ENCODE results near the gene SHC3. TPM values are rescaled to one million over a fixed set of nuclear protein-coding genes. Genes with fewer than 3 reads are reported as not detected.

Gene SHC3
- polyA plus RNA-seq, 1 donor, result 0.67 TPM

- DNase-seq, result no peak
Measured at GRCh38 chr9:89052470-89053097, 126.0 kb downstream of the SHC3 start.

- no peak for DNase-seq
Measured at GRCh38 chr9:89051421-89052025, 127.1 kb downstream of the SHC3 start.

- DNase-seq, result no peak
Measured at GRCh38 chr9:89049646-89050045, 129.0 kb downstream of the SHC3 start.

GRCh38 chr9:89048616-89049015, 130.0 kb downstream of the SHC3 start:
- no peak for DNase-seq

GRCh38 chr9:89047667-89048066, 131.0 kb downstream of the SHC3 start:
- DNase-seq, result no peak

- no peak for DNase-seq
Measured at GRCh38 chr9:89046832-89047231, 131.8 kb downstream of the SHC3 start.

- DNase-seq, result no peak
Measured at GRCh38 chr9:89044881-89045280, 133.7 kb downstream of the SHC3 start.

- DNase-seq, result no peak
Measured at GRCh38 chr9:89044104-89044503, 134.5 kb downstream of the SHC3 start.

- no peak for DNase-seq
Measured at GRCh38 chr9:89042984-89043383, 135.6 kb downstream of the SHC3 start.

GRCh38 chr9:89039664-89040063, 139.0 kb downstream of the SHC3 start:
- DNase-seq, result no peak

GRCh38 chr9:89039104-89039465, 139.5 kb downstream of the SHC3 start:
- DNase-seq, result no peak

GRCh38 chr9:89038382-89039103, 140.1 kb downstream of the SHC3 start:
- peak; percentile 51 for DNase-seq

GRCh38 chr9:89037891-89038290, 140.7 kb downstream of the SHC3 start:
- DNase-seq, result no peak

- no peak for DNase-seq
Measured at GRCh38 chr9:89037346-89037745, 141.3 kb downstream of the SHC3 start.

- no peak for DNase-seq
Measured at GRCh38 chr9:89036891-89037290, 141.7 kb downstream of the SHC3 start.

GRCh38 chr9:89036383-89036782, 142.2 kb downstream of the SHC3 start:
- no peak for DNase-seq

GRCh38 chr9:89032661-89033060, 146.0 kb downstream of the SHC3 start:
- DNase-seq, result no peak

GRCh38 chr9:89032173-89032572, 146.4 kb downstream of the SHC3 start:
- no peak for DNase-seq

GRCh38 chr9:89029788-89030187, 148.8 kb downstream of the SHC3 start:
- DNase-seq, result no peak

GRCh38 chr9:89026876-89027275, 151.7 kb downstream of the SHC3 start:
- DNase-seq, result no peak

- no peak for DNase-seq
Measured at GRCh38 chr9:89025553-89025952, 153.1 kb downstream of the SHC3 start.

GRCh38 chr9:89024727-89025126, 153.9 kb downstream of the SHC3 start:
- DNase-seq, result no peak

- no peak for DNase-seq
Measured at GRCh38 chr9:89023740-89024139, 154.9 kb downstream of the SHC3 start.

GRCh38 chr9:89022902-89023301, 155.7 kb downstream of the SHC3 start:
- DNase-seq, result peak; percentile 32
